Epithelial cell of esophagus (primary cell): ENCODE measurements around the gene CENPP.

Source experiments
- DNase-seq: peaks from one replicate; pipeline ENCODE4 v3.0.0; 2010; ENCODE audit warnings: low read depth
- H3K4me3 ChIP-seq: 2 replicates; pipeline ENCODE4 v1.5.1; 2011; ENCODE audit warnings: mild to moderate bottlenecking, low read length, control low read depth
- CTCF ChIP-seq: IDR thresholded peaks from 2 replicates; pipeline ENCODE4 v1.5.1; 2011; ENCODE audit warnings: low read depth, mild to moderate bottlenecking, low read length, control low read depth, inconsistent platforms; ENCODE audit not compliant: insufficient read depth; ENCODE audit errors: missing control alignments

Gene CENPP

GRCh38 chr9:92414566-92414965, 88.8 kb downstream of the CENPP start:
- TF ChIP-seq CTCF: no peak
- DNase-seq: no peak
- no peak overlapping the region for H3K4me3 ChIP-seq

GRCh38 chr9:92422611-92423338, 97.0 kb downstream of the CENPP start:
- no peak for TF ChIP-seq CTCF
- no peak overlapping the region for H3K4me3 ChIP-seq
- no peak for DNase-seq

- DNase-seq: no peak
- TF ChIP-seq CTCF: no peak
- H3K4me3 ChIP-seq: no peak overlapping the region
Observed at GRCh38 chr9:92423612-92424011, 97.9 kb downstream of the CENPP start.

- H3K4me3 ChIP-seq: no peak within 1 kb of the TSS
- no peak for TF ChIP-seq CTCF
- DNase-seq: no peak
Observed at GRCh38 chr9:92424340-92424739, 98.6 kb downstream of the CENPP start, which contains the start of gene OMD. OMD (minus strand) TSS chr9:92424471; CDS start chr9:92417558, 6,913 bp downstream.

GRCh38 chr9:92425474-92425873, 99.7 kb downstream of the CENPP start:
- no peak for TF ChIP-seq CTCF
- H3K4me3 ChIP-seq: no peak overlapping the region
- DNase-seq: no peak

- no peak for DNase-seq
- no peak overlapping the region for H3K4me3 ChIP-seq
- no peak for TF ChIP-seq CTCF
Observed at GRCh38 chr9:92426501-92427145, 100.9 kb downstream of the CENPP start.
